Sigmoid colon (tissue), 4 donors: ENCODE measurements around the gene PDLIM1.
"Not testable (repeated sequence)": the region's sequence is repeated elsewhere in the genome, so short reads cannot be mapped to it uniquely, and the experiment has no call there.

Source experiments
- POLR2A ChIP-seq, 2 donors: fragments of 450-650 bp; IDR thresholded peaks; one replicate each; pipeline ENCODE4 v1.6.1; 2016; ENCODE audit warnings: antibody characterized with exemption in 2 of 2, mild to moderate bottlenecking in 2 of 2, moderate library complexity in 2 of 2
- POLR2AphosphoS5 ChIP-seq, 4 donors: sonication (generic); formaldehyde crosslinking; IDR thresholded peaks; one replicate each; pipeline ENCODE4 v1.6.1; 2017; ENCODE audit warnings: antibody characterized with exemption in 4 of 4
- TF ChIP-seq, protein P1 (sequence below), 4 experiments: fragments of 450-650 bp in 3 of 4; fragments of 200-600 bp in 1 of 4; IDR thresholded peaks; one replicate each; pipeline ENCODE4 v1.5.1; 2016 to 2019; ENCODE audit warnings: antibody characterized with exemption in 4 of 4, mild to moderate bottlenecking in 3 of 4, moderate library complexity in 2 of 4

DNA sequence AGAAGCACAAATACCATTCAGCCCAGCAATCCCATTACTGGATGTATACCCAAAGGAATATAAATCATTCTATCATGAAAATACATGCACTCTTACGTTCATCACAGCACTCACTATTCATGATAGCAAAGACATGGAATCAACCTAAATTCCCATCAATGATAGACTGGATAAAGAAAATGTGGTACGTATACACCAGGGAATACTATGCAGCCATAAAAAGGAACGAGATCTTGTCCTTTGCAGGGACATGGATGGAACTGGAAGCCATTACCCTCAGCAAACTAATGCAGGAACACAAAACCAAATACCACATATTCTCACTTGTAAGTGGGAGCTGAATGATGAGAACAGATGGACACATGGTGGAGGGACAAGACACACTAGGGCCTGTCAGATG, 50.7 kb downstream of the PDLIM1 start:
- TF ChIP-seq, protein P1, sequence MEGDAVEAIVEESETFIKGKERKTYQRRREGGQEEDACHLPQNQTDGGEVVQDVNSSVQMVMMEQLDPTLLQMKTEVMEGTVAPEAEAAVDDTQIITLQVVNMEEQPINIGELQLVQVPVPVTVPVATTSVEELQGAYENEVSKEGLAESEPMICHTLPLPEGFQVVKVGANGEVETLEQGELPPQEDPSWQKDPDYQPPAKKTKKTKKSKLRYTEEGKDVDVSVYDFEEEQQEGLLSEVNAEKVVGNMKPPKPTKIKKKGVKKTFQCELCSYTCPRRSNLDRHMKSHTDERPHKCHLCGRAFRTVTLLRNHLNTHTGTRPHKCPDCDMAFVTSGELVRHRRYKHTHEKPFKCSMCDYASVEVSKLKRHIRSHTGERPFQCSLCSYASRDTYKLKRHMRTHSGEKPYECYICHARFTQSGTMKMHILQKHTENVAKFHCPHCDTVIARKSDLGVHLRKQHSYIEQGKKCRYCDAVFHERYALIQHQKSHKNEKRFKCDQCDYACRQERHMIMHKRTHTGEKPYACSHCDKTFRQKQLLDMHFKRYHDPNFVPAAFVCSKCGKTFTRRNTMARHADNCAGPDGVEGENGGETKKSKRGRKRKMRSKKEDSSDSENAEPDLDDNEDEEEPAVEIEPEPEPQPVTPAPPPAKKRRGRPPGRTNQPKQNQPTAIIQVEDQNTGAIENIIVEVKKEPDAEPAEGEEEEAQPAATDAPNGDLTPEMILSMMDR (IDR thresholded peaks at IDR 0.05), result not testable (repeated sequence)
- not testable (repeated sequence) for TF ChIP-seq POLR2AphosphoS5, POLR2A (IDR thresholded peaks at IDR 0.05)
